ENCODE data around the gene LNPK.
"Not testable (repeated sequence)": the region's sequence is repeated elsewhere in the genome, so short reads cannot be mapped to it uniquely, and the experiment has no call there.

LNPK gene

GRCh38 chr2:176001916-176002687, at the start of gene LNPK:
LNPK (minus strand) TSS chr2:176002267; CDS start chr2:175995584, 6,683 bp downstream.
- DNase-seq (ENCODE audit: low spot score) = peak; percentile 90

- DNase-seq (ENCODE audit: low spot score) = no peak
These were observed 37.3 kb upstream of the LNPK start for GRCh38 chr2:176039375-176039774.

- no peak for DNase-seq (ENCODE audit: low spot score)
These were observed 36.6 kb upstream of the LNPK start for GRCh38 chr2:176038694-176039093.

- no peak for DNase-seq (ENCODE audit: low spot score)
These were observed 33.1 kb upstream of the LNPK start for GRCh38 chr2:176035013-176035691.

- no peak for DNase-seq (ENCODE audit: low spot score)
These were observed 25.7 kb upstream of the LNPK start for GRCh38 chr2:176027806-176028205.

GRCh38 chr2:176025932-176026331, 23.9 kb upstream of the LNPK start:
- DNase-seq (ENCODE audit: low spot score) = no peak

- DNase-seq (ENCODE audit: low spot score) = no peak
These were observed 22.0 kb upstream of the LNPK start for GRCh38 chr2:176024083-176024482.

- DNase-seq (ENCODE audit: low spot score) = no peak
These were observed 20.0 kb upstream of the LNPK start for GRCh38 chr2:176022048-176022447.

GRCh38 chr2:176020400-176020799, 18.3 kb upstream of the LNPK start:
- no peak for DNase-seq (ENCODE audit: low spot score)

- DNase-seq (ENCODE audit: low spot score) = no peak
These were observed 16.6 kb upstream of the LNPK start for GRCh38 chr2:176018708-176019107.

- DNase-seq (ENCODE audit: low spot score) = no peak
These were observed 7.4 kb upstream of the LNPK start for GRCh38 chr2:176009445-176009844.

- DNase-seq (ENCODE audit: low spot score) = no peak
These were observed 2.9 kb upstream of the LNPK start for GRCh38 chr2:176004934-176005333.

GRCh38 chr2:176003958-176004357, 1.9 kb upstream of the LNPK start:
- no peak for DNase-seq (ENCODE audit: low spot score)

GRCh38 chr2:176002688-176003210, 682 bp upstream of the LNPK start:
- peak; percentile 51 for DNase-seq (ENCODE audit: low spot score)

GRCh38 chr2:176001281-176001915, 669 bp downstream of the LNPK start:
- DNase-seq (ENCODE audit: low spot score) = peak; percentile 63

GRCh38 chr2:175999283-175999819, 2.7 kb downstream of the LNPK start:
- DNase-seq (ENCODE audit: low spot score) = no peak

GRCh38 chr2:175990099-175990498, 12.0 kb downstream of the LNPK start:
- no peak for DNase-seq (ENCODE audit: low spot score)

GRCh38 chr2:175987126-175987525, 14.9 kb downstream of the LNPK start:
- DNase-seq (ENCODE audit: low spot score) = not testable (repeated sequence)

GRCh38 chr2:175984846-175985245, 17.2 kb downstream of the LNPK start:
- DNase-seq (ENCODE audit: low spot score) = no peak

GRCh38 chr2:175981551-175981950, 20.5 kb downstream of the LNPK start:
- no peak for DNase-seq (ENCODE audit: low spot score)

GRCh38 chr2:175976391-175977157, 25.5 kb downstream of the LNPK start:
- DNase-seq (ENCODE audit: low spot score) = no peak

GRCh38 chr2:175973373-175973772, 28.7 kb downstream of the LNPK start:
- no peak for DNase-seq (ENCODE audit: low spot score)
